ENCODE results near the gene FGA. TPM values are rescaled to one million over a fixed set of nuclear protein-coding genes. Genes with fewer than 3 reads are reported as not detected.

FGA gene
- total and polyA plus RNA-seq, 9 of the 15 experiments (the other 6 are each of a cell fraction or from before 2014, with no cell fraction given): 0.04 to 2.5 (median 0.07) TPM; not detected in 5

GRCh38 chr4:154549894-154550790, 40.4 kb downstream of the FGA start, which contains the start of gene PLRG1 (continued):
- TF ChIP-seq PRDM10 (IDR thresholded peaks at IDR 0.05; ENCODE audit: partially characterized antibody) (peak; percentile 24), GATAD2A (IDR thresholded peaks at IDR 0.05) (no peak), HNRNPUL1 (IDR thresholded peaks at IDR 0.05; ENCODE audit: low read length) (no peak), MTF1 (CRISPR knock-in tag; IDR thresholded peaks at IDR 0.05; ENCODE audit: borderline replicate concordance) (no peak), ARHGAP35 (IDR thresholded peaks at IDR 0.05; ENCODE audit: partially characterized antibody) (no peak), ZNF184 (CRISPR knock-in tag; IDR thresholded peaks at IDR 0.05) (no peak), MBD2 (IDR thresholded peaks at IDR 0.05; ENCODE audit: borderline replicate concordance, low read depth) (peak; percentile 57; the same call in 1 of the 2 replicates), TAF9B (IDR thresholded peaks at IDR 0.05; ENCODE audit: partially characterized antibody) (peak; percentile 57), JUNB (CRISPR knock-in tag; conservative IDR thresholded peaks at IDR 0.05) (no peak), CEBPB (tag; IDR thresholded peaks at IDR 0.05) (peak; percentile 85), ZKSCAN3 (CRISPR knock-in tag; IDR thresholded peaks at IDR 0.05) (no peak), ZNF655 (CRISPR knock-in tag; IDR thresholded peaks at IDR 0.05) (no peak), FUS (optimal IDR thresholded peaks at IDR 0.05; ENCODE audit: low read depth, low read length) (no peak), GABPA (tag; conservative IDR thresholded peaks at IDR 0.05; ENCODE audit: low read depth) (peak; percentile 94), RBBP5 (IDR thresholded peaks at IDR 0.05; ENCODE audit: borderline replicate concordance, insufficient read depth, low read length, poor library complexity, severe bottlenecking) (peak; percentile 85), DIDO1 (tag; IDR thresholded peaks at IDR 0.05; ENCODE audit: low read depth) (peak; percentile 77), ATF3 (IDR thresholded peaks at IDR 0.05) (peak; percentile 84), ATF3 (CRISPR knock-in tag; conservative IDR thresholded peaks at IDR 0.05) (no peak), MLLT1 (IDR thresholded peaks at IDR 0.05) (no peak), STAT5A (IDR thresholded peaks at IDR 0.05; ENCODE audit: borderline replicate concordance, low read length) (no peak), RBFOX2 (IDR thresholded peaks at IDR 0.05; ENCODE audit: low read depth, low read length) (peak; percentile 86), ZNF695 (CRISPR knock-in tag; IDR thresholded peaks at IDR 0.05) (no peak)

All from K562 (cell line).